ENCODE data around the gene BUB1B. TPM values are rescaled to one million over a fixed set of nuclear protein-coding genes. Genes with fewer than 3 reads are reported as not detected.

Gene BUB1B
- total RNA-seq, 4 donors from 2014 or later = 1.4 to 15.3 (median 8.6) TPM

GRCh38 chr15:40229956-40230355 lies 69.1 kb downstream of the BUB1B start:
- in situ Hi-C loops (cut with MboI; ENCODE audit: low pct_ligation_motif_present in 1 of 4, low pct_unique_long_range_greater_than_20kb in 1 of 4, low sequenced_read_pairs in 3 of 4) = no loop called here
- 87 to 100% methylated on average over 1 of the region's 1 CpG for WGBS, 2 donors (ENCODE audit: low coverage in 1 of 2)
- no peak for TF ChIP-seq EP300 (IDR thresholded peaks at IDR 0.05; ENCODE audit: low read depth)

GRCh38 chr15:40232625-40233070 lies 71.8 kb downstream of the BUB1B start:
- no peaks in the 10 kb centered on the region for H3K36me3 ChIP-seq
- no peaks in the 10 kb centered on the region for H3K27me3 ChIP-seq
- intact Hi-C loops (cut with DNase I; ENCODE audit: low total_unique reads) (no loop called here), in situ Hi-C loops (cut with MboI; ENCODE audit: low pct_ligation_motif_present in 1 of 4, low pct_unique_long_range_greater_than_20kb in 1 of 4, low sequenced_read_pairs in 3 of 4) (no loop called here)
- DNase-seq = no peak
- no peak for TF ChIP-seq CTCF (IDR thresholded peaks at IDR 0.05)
- no peak for TF ChIP-seq POLR2A (IDR thresholded peaks at IDR 0.05)
- no peak for TF ChIP-seq POLR2AphosphoS5 (IDR thresholded peaks at IDR 0.05)
- TF ChIP-seq EP300 (IDR thresholded peaks at IDR 0.05; ENCODE audit: low read depth) = no peak
- no peak overlapping the region for H3K4me3 ChIP-seq
- H3K9me3 ChIP-seq = no peaks in the 10 kb centered on the region
- WGBS, 2 donors (ENCODE audit: low coverage in 1 of 2) = 67 to 78% methylated on average over 1 to 5 of the region's 7 CpGs
- no peak overlapping the region for H3K27ac ChIP-seq
- H3K4me1 ChIP-seq = peaks cover 0 to 6% (median 0%) of the 10 kb centered on the region in 4 donors

More at GRCh38 chr15:40229956-40230355, 69.1 kb downstream of the BUB1B start:
- Histone ChIP-seq H3K4me1 (peaks cover 0 to 6% (median 0%) of the 10 kb centered on the region in 4 donors), H3K9me3 (no peaks in the 10 kb centered on the region), H3K4me3 (no peak overlapping the region), H3K27me3 (no peaks in the 10 kb centered on the region), H3K27ac (no peak overlapping the region), H3K36me3 (no peaks in the 10 kb centered on the region)
- intact Hi-C loops (cut with DNase I; ENCODE audit: low total_unique reads) = no loop called here
- no peak for DNase-seq

GRCh38 chr15:40233727-40234577 lies 73.1 kb downstream of the BUB1B start:
- H3K27ac ChIP-seq = no peak overlapping the region
- peaks cover 0 to 15% (median 3%) of the 10 kb centered on the region in 4 donors for H3K4me1 ChIP-seq
- H3K27me3 ChIP-seq = peaks cover 8% of the 10 kb centered on the region
- TF ChIP-seq CTCF (IDR thresholded peaks at IDR 0.05) = no peak
- TF ChIP-seq POLR2A (IDR thresholded peaks at IDR 0.05) = no peak
- no peak for TF ChIP-seq EP300 (IDR thresholded peaks at IDR 0.05; ENCODE audit: low read depth)
- no peak for TF ChIP-seq POLR2AphosphoS5 (IDR thresholded peaks at IDR 0.05)
- no peak overlapping the region for H3K4me3 ChIP-seq
- DNase-seq = no peak
- 87 to 100% methylated on average over 1 to 11 of the region's 11 CpGs for WGBS, 2 donors (ENCODE audit: low coverage in 1 of 2)
- in situ Hi-C loops (cut with MboI; ENCODE audit: low pct_ligation_motif_present in 1 of 4, low pct_unique_long_range_greater_than_20kb in 1 of 4, low sequenced_read_pairs in 3 of 4) (no loop called here), intact Hi-C loops (cut with DNase I; ENCODE audit: low total_unique reads) (no loop called here)
- H3K36me3 ChIP-seq = no peaks in the 10 kb centered on the region
- no peaks in the 10 kb centered on the region for H3K9me3 ChIP-seq

- no peaks in the 10 kb centered on the region for H3K9me3 ChIP-seq
- no peak overlapping the region for H3K27ac ChIP-seq
- intact Hi-C loops (cut with DNase I; ENCODE audit: low total_unique reads) (no loop called here), in situ Hi-C loops (cut with MboI; ENCODE audit: low pct_ligation_motif_present in 1 of 4, low pct_unique_long_range_greater_than_20kb in 1 of 4, low sequenced_read_pairs in 3 of 4) (no loop called here)
- H3K27me3 ChIP-seq = peaks cover 17% of the 10 kb centered on the region
- no peak overlapping the region for H3K4me3 ChIP-seq
- TF ChIP-seq CTCF (IDR thresholded peaks at IDR 0.05) (no peak), POLR2A (IDR thresholded peaks at IDR 0.05) (no peak), EP300 (IDR thresholded peaks at IDR 0.05; ENCODE audit: low read depth) (no peak), POLR2AphosphoS5 (IDR thresholded peaks at IDR 0.05) (no peak)
- WGBS, 2 donors (ENCODE audit: low coverage in 1 of 2) = 85% methylated on average over 4 of the region's 4 CpGs; no CpG with 5 or more reads in 1 of the 2 donors
- H3K36me3 ChIP-seq = no peaks in the 10 kb centered on the region
- peaks cover 0 to 20% (median 5%) of the 10 kb centered on the region in 4 donors for H3K4me1 ChIP-seq
- no peak for DNase-seq
Measured at GRCh38 chr15:40234783-40235182, 73.9 kb downstream of the BUB1B start.

Measured in transverse colon (tissue), 4 donors.